Stimulated activated CD8-positive, alpha-beta memory T cell treated with anti-CD3 and anti-CD28 coated beads, Interleukin-7, amount 100 ng/mL, for 1 hour (primary cell): ENCODE measurements around the gene PRPH2.
"Not testable (repeated sequence)": the region's sequence is repeated elsewhere in the genome, so short reads cannot be mapped to it uniquely, and the experiment has no call there.

Experiments
- DNase-seq, 2 donors: peaks; one replicate each; pipeline ENCODE4 v3.0.0-alpha.2; 2020; ENCODE audit warnings: low read depth in 2 of 2

Gene PRPH2

DNA sequence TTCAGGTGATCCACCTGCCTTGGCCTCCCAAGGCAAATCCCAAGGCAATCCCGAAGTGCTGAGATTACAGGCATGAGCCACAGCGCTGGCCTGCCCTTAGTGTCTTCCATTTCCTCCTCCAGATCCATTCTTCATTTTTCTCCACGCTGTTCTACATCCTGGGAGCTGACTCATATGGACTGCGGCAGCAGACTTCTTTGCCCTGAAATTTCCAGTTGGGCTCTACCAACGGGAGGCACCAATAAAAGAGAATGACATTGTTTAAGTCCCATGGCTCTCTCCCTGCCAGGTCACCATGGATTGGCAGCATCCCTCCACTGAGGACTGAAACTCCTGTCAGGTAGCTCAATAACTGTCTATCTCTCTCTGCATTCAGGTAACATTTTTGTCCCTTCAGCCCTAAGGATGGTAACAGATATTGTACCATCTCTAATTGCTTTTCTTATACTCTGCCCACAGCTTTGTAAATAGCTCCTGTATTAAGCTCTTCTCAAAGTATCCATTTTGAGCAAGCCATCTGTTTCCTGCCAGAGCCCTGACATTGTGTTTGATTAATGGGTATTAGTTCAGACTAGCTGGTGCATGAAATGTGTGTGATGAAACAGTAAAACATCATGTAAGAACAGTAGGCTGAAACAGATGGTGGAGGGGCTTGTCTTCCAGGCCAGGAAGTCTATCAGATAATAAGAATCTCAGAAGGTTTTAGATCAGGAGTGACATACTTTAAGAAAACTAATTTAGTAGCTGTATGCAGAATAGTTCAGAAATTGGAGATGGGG is 19.9 kb upstream of the PRPH2 start:
- no peak for DNase-seq

DNA sequence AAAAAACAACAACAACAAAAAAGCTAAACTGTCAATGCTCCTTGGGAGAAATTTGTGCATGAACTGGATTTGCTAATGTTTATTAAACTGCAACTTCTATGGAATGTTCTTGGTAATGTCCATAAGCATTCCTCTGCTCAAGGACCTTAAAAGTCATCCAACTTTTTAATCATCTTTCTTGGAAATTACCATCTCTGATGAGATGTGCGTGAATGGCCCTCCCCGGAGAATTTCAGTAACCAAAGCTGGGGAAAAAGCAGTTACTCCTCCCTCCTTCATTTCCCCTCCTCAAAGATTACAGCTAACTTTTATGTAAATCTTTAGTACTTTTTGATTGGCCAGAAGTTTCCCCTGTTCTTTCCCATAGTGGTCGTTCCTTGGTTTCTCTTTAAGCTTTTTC is 18.3 kb upstream of the PRPH2 start:
- no peak for DNase-seq

DNA sequence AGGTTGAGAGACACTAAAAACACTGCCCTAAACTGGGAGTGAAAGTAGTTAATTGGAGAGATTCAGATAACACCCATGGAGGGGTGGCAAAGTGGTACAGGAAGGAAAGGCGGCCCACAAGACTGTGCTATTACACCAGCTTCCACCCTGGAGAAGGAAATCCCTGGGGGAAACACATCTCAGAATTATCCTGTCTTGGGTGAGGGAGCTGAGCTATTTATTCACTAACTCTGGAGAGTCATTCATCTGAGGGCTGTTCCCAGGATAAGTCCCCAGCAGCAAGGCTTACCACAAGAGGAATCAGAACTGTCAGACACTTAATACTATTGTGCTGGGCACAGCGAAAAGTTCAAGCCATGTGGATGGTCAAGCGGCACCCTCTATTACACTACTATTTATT is 13.6 kb upstream of the PRPH2 start:
- no peak for DNase-seq

DNA sequence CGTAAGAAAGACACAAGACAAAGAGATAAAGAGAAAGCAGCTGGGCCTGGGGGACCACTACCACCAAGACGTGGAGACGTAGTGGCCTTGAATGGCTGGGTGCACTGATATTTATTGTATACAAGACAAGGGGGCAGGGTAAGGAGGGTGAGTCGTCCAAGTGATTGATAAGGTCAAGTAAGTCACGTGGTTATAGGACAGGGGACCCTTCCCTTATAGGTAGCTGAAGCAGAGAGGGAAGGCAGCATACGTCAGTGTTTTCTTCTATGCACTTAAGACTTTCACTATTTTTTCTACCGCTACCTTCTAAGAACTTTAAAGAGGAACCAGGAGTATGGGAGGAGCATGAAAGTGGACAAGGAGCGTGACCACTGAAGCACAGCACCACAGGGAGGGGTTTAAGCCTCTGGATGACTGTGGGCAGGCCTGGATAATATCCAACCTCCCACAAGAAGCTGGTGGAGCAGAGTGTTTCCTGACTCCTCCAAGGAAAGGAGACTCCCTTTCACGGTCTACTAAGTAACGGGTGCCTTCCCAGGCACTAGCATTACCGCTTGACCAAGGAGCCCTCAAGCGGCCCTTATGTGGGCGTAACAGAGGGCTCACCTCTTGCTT is 11.6 kb upstream of the PRPH2 start:
- not testable (repeated sequence) for DNase-seq

DNA sequence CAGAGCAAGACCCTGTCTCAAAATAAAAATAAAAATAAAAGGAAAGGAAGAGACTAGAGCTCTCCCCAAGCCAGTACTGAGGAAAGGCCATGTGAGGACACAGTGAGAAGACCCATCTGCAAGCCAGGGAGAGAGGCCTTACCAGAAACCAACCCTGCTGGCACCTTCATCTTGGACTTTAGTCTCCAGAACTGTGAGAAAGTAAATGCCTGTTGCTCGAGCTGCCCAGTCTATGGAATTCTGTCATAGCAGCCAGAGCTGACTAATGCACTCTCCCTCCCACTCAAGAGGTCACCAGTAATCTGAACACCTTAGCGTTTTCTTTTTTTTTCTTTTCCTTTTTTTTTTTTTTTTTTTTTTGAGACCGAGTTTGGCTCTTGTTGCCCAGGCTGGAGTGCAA is 7.3 kb upstream of the PRPH2 start:
- no peak for DNase-seq

DNA sequence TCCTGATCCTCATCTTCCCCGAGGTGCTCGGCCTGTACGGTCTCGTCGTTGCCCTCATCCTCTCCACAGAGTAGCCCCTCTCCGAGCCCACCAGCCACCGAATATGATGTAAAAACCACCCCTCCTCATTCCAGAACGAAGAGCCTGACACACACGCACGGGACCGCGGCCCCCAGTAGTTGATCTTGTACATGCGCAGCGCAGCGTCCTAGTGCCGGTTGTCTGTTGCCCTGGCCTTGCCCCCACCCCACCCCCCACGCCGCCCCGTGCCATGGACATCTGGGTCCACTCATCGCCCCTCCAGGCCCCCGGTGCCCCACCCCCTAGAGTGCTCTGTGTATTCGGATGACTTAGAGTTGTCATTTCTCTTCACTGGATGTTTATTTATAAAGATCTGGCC is 5.2 kb upstream of the PRPH2 start:
- no peak for DNase-seq

DNA sequence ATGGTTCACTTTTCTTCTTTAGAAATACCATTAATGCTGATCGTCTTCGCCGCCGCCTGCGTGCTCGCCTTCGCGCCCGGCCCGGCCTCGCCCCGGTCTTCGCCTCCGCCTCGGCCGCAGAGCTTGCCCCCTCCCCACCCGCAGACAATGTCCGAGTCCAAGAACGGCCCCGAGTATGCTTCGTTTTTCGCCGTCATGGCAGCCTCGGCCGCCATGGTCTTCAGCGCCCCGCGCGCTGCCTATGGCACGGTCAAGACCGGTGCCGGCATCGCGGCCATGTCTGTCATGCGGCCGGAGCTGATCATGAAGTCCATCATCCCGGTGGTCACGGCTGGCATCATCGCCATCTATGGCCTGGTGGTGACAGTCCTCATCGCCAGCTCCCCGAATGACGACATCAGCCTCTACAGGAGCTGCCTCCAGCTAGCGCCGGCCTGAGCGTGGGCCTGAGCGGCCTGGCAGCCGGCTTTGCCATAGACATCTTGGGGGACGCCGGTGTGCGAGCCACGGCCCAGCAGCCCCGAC is 4.8 kb upstream of the PRPH2 start:
- DNase-seq: no peak

DNA sequence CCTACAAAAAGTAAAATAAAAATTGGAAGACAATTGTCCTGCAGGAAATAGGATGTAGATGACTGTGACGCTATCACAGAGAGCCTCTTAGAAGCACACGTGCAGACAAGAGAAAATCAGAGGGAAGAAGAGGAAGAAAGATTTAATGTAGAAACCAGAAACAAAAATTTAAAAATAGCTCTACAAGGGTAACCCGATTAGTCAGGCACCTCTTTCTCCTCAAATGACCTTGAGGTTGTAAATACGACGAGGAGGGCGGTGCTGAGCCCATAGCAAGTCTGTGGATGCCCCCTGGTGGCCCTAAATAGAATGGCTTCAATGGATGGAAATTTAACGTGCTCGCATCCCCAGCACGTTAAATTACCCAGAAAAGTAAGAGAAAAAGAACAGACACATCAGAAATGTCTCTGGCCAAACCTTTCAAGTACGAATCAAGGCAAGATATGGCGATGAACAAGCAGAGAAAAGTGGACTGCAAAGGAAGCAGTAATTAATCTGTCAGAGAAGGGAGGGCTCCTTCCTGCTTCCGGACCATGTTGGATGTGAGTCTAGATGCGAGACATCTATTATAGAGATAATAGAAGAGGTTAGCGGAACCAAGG is 4.2 kb upstream of the PRPH2 start:
- peak; percentile 38 to 40 for DNase-seq

DNA sequence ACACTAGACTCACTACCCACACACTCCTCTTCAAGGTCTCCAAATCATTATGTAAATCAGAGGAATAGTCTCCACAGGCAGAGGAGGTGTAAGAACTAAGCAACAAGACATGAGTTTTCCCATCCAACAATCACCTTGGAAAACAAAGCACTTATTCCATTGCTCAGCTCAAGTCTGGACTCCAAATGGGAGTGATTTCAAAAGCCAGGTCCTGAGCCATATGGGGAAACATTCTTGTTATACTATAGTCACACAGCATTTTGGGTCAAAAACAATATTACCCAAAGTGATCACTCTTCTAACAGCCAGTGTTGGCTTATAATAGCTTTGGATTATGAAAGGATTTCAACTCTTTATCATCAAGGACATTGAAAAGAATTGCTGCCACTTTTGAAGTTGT is 3.6 kb upstream of the PRPH2 start:
- no peak for DNase-seq

DNA sequence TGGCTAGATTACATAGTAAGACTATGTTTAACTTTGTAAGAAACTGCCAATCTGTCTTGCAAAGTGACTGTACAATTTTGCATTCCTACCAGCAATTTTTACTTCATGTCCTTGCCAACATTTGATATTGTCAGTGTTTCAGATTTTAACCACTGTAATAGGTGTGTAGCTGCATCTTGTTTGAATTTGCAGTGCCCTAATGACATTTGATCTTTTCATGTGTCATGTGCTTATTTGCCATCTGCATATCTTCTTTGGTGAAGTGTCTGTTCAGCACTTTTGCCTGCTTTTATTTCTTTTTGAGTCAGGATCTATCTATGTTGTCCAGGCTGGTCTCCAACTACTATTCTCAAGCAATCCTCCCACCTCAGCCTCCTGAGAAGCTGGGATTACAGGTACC is 2.4 kb upstream of the PRPH2 start:
- DNase-seq: no peak

DNA sequence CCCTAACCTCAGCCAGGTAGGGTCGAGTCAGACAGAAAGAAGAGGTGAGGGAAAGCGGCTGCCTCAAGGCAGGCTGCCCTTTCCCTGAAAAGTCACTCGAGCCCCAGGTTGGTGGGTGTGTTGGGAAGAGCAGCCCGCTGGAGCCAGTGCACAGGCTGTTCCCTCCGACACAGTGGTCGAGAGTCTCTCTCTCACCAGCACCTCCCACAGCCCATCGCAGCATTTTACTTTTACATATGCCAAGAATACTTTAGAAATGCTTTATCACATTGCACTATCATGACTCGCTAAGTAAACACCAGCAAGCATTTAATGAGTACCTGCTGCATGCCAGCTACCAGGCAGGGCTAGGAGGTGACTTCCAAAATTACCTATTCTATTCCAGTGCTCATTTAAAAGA is 1.7 kb downstream of the PRPH2 start:
- DNase-seq: no peak

DNA sequence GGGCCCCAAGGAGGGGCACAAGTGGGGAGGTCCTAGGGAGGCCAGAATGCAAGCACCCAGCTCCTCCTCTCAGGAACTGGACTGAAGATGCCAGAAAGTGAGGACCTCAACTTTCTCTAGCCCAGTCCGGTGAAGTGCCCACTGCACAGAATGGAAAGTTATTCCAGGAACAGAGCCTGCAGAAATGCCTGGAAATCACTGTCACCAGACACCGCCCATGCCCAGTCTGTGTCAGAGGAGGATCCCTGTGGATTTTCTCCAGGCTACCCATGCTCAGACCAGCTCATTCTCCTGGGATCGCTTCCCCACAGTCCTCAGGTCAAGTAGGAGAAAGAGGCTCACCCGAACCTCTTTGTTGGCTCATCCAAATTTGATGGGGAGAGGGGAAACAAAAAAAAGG is 6.5 kb downstream of the PRPH2 start:
- no peak for DNase-seq

DNA sequence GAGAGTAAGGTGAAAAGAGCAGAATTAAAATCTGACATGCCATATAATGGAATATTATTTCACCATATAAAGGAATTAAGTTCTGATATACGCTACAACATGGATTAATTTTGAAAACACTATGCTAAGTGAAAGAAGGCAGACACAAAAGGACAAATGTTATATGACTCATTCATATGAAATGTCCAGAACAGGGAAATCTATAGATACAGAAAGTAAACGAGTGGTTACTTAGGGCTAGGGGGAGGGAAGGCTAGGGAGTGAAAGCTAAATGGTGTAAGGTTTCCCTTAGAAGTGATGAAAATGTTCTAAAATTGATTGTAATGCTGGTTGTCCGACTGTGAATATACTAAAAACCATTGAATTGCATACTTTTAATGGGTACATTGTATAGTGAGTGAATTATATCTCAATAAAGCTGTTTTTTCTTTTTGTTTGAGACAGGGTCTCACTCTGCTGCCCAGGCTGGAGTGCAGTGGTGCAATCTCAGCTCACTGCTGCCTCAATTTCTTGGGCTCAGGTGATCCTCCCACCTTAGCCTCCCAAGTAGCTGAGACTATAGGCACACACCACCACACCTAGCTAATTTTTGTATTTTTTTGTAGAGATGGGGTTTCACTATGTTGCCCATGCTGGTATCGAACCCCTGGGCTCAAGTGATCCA is 8.2 kb downstream of the PRPH2 start:
- DNase-seq: no peak

DNA sequence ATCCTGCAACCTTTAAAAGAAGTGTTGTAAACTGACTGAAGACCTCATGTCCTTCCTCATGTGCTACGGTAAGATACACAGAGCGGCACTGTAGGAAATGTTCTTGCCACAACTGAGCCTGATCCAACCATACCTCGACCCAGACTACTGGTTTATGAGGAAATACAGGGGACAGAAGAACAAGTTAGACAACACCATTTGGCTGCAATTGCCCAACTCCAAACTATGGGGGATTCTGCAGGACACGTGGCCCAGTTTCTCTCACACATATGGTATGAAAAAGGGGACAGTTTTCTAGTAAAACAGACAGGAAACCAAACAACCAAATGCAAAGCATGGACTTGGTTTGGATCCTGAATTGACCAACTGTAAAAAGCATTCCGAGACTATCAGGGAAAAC is 10.5 kb downstream of the PRPH2 start:
- DNase-seq: no peak

DNA sequence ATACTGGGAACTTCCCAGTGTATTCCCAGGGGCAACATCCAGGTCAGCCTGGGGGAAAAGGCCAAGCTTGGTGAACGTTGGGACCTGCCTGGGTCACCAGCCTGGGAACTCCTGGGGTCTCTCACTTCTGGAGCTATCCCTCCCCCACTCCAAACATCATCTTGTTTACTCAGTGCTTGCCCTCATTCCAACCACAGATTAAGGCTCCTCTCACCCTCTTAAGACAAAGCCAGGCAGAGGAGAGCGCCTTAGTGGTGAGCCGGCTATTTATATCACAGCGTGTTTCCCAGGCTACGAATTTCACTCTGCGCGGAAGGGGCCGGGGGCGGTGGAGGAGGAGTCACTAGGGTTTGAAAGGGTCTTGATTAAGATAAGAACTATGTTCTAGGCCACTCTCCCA is 12.1 kb downstream of the PRPH2 start:
- DNase-seq: no peak

DNA sequence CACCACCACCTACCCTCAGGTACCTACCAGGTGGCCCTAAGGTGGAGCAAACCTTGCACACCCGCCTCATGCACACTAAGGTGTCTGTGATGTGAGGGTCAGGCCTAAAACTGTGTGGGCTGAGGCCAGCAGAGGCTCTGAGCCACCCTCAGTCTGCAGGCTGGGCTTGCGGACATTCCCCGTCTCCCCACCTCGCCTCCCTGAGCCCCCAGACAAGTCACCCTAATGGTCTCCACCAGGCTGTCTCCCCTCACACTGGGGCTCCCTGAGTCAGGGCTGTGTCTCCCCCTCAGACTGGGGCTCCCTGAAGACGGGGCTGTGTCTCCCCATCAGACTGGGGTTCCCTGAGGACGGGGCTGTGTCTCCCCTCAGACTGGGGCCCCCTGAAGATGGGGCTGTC is 12.5 kb downstream of the PRPH2 start:
- no peak for DNase-seq

DNA sequence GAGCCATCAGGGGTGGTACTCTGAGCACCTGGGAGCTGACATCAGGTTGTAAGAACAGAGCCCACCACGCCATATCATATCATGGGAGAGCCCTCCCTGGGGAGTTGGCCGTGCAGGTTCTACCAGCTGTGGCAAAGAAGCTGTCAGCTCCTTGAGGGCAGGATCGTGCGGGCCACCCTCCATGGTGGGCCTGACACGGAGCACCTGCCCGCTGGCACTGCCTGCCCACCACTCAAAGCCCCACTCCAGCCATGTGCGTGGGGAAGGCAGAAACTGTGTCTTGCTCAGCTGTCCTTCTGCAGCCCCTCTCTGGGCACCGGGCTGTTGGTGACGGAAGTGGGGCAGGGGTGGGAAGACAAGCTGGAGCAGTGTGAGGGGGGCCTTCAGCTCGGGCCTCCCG is 14.3 kb downstream of the PRPH2 start:
- DNase-seq: no peak

DNA sequence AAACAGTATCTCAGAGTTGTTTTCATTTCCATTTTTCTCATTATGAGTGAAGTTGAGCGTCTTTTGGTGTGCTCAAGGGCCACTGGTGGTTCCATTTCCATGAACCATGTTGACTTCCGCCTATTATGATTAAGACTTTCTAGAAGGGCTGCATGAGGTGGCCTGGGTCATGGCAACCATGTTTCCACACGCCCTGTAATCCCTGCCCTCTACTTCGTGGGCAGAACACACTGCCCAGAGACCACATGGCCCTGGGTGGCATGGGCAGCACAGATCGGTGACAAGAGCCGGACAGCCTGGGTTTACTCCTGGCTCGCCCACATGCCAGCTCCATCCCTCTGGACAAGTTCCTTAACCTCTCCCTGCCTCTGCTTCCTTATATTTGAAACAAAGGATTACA is 14.8 kb downstream of the PRPH2 start:
- DNase-seq: no peak

DNA sequence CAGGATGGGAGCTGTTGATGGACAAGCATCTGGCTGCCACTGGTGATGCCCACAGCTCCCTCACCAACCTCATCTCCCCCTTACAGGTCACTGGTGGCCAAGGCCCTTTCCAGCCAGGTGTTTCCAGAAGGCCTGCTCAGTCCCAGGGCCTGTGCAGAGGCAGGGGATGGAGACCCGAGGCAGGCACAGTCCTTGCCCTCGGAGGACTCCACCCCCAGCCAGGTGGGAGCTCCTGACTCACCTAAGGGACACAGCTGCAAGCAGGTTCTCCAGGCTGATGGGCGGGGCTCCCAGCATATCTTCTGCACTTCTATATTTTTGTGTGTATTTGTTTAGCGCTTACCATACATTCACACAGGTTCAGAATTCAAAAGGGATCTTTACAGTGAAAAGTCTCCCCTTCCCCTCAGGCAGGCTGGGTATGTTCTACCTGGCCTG is 17.4 kb downstream of the PRPH2 start:
- no peak for DNase-seq

DNA sequence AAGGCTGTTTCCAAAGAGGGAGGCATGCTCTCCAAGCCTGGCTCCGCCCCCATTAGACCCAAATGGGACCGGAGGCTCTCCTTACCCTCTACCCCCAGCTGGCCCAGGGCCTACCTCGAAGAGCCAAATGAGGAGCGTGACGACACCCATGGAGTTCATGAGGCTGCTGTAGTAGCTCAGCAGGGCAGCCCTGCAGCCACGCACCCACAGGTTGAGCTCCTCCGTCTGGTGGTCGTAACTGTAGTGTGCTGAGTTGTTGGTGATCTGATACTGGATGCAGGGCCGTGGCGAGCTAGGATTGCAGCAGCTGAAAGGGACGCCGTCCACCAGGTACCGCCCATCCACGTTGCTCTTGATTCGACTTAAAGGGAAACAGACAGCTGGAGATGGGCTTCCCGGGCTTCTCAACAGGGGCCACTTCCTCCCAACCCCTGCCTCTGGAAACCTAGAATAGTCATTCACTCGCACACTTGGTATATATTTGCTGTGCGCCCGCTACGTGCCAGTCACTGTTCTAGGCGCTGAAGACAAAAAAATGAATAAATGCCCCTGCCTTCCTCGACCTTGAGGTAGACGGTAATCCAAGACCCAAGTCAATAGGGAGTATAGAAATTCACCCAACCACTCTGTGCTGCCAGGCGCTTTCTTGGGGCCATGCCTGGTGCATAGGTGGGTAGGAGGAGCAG is 18.0 kb downstream of the PRPH2 start:
- DNase-seq: no peak

DNA sequence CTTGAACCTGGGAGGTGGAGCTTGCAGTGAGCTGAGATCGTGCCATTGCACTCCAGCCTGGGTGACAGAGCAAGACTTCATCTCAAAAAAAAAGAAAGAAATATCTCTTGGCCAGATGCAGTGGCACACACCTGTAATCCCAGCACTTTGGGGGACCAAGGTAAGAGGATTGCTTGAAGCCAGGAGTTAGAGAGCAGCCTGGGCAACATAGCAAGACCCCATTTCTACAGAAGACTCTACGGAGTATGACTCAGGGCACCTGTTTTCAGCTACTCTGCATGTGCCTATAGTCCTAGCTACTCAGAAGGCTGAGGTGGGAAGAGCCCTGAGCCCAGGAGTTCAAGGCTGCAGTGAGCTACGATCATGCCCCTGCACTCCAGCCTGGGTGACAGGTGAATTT is 19.6 kb downstream of the PRPH2 start:
- DNase-seq: not testable (repeated sequence)

DNA sequence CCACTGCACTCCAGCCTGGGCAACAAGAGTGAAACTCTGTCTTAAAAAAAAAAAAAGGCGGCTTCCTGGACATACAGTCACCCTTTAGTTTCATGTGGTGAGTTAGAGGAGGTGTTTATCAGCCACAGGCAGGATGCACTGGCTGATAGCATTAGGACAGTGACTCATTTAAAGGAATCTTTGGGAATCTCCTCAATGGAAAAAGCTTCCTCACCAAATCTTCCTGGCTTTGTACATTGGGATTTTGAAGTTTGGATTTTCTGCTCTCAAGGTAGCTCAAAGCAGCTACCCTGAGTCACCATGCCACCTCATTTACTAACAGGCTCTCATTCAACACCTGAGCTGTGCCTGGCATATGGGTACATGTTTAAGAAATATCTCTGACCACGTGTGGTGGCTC is 20.2 kb downstream of the PRPH2 start:
- no peak for DNase-seq
